ENCODE results near the gene CDH10.

Gene CDH10

DNA sequence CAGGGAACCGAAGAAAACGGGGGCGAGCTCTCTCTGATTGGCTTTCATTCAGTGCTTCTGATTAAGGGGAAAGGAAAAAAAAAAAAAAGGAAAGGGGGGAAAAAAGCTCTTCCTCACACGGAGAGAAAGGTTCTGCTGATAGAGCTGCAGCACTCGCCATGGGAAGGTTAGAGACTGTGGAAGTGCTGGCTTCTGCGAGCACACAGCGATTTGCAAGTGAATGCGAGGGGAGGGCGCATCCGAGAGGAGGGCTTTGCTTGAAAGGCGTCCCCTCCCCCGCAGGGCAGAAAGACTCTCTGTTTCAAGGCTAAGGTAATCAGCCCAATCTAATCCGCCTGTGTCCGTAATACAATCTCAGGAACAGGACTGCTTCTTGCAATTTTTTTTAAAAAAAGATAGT, at the start of gene CDH10:
Gene CDH10 (minus strand): TSS at position 218 of the 400 bp plus-strand sequence. CDS start 51,488 bp downstream, outside the sequence.
- DNase-seq: no peak

DNA sequence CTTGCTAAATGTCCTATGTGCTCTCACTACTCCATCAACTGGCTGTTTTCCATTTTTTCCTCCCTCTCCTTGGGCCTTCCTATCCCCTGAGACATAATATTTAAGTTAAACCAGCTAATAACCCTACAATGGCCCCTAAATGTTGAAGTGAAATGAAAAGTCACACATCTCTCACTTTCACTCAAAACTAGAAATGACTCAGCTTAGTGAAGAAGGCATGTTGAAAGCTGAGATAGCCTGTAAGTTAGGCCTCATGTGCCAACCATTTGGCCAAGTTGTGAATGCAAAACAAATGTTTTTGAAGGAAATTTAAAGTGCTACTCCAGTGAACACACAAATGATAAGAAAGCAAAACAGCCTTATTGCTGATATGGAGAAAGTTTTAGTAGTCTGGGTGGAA, 48.8 kb upstream of the CDH10 start:
- no peak for DNase-seq

DNA sequence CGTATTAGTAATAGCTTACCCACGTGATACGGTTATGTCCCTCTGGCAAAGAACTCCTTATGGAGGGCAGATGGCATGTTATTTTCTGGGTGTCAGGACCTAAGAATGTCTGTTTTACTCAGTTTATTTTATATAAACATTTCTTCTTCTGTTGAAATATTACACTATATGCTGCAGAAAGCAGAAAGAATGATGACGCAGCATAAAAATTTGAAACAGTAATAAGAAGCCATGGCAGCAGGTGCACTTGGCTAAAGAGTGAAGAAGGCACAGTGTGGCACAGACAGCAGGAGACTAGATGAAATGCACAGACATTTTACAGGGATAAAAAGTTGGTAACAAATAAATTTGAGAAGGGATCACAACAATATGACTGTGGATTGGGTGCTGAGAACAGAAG, 46.3 kb upstream of the CDH10 start:
- DNase-seq: no peak

DNA sequence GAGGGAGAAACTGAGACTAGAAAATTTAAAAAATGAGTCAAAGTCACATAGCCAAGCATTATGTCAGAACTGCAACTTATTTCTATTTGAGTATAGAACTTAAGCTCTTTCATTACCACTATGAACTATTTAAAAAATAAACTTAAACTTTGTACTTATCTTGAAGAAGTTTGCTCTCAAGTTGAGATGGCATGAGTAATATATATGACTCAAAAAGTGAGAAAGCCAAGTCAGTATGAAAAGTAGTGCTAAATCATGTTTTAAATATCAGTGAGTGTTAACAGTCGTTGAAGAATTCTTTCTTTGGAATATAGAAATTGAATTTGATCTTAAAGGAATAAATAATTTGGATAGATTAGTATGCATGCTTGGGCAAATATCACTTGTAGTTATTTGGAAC, 36.3 kb upstream of the CDH10 start:
- no peak for DNase-seq

DNA sequence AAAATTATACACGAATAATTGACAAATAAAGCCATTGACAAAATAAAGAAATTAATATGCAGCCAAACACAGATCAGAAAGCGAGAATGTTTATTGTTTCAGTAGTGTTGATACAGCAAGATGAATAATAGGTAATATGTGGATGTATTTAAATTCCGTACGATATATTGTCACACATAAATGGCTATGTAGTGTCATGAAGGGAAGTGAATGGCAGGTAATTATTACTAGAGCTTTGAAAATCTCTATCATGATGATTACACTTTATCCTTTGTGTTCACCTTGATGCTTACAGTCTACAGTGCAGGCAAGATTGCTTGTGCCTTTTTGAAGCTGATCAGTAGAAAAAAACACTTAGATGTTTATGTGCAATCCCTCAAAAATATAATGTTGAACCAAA, 23.3 kb upstream of the CDH10 start:
- no peak for DNase-seq

DNA sequence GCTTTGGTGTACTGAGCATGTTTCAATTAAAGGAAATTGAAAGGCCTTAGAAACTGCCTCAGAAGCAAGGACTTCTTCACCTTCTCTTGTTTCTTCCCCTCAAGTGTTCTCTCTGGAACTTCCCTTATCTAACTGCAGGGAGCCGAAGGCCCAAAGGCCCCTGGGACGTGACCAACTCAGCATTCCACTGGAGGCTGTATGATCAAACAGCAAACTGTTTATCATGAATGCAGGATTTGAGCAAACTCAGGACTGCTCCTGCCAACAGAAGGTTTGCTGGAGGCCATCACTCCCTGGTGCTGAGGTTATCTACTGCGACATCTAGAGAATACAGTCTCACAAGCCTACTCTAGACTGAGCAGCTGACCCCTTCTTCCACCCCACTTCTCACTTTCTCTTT, 4.8 kb upstream of the CDH10 start:
- DNase-seq: no peak

DNA sequence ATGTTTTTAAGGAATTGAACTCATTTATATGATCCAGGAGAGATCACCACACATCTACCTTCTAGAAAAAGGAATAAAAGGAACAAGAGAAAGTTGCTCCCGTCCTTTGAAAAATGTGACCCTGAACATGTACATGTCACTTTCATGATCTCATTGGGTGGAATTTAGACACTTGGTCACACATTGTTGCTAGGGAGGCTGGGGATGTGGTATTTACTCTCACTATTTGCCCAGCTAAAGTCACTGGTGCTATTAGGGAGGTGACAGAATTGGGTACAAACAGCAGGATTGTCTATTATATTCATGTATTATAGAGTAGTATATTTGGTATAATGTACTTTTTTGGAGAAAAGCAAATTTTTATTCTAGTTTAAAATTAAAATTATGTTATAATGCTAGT, 2.1 kb upstream of the CDH10 start:
- no peak for DNase-seq

DNA sequence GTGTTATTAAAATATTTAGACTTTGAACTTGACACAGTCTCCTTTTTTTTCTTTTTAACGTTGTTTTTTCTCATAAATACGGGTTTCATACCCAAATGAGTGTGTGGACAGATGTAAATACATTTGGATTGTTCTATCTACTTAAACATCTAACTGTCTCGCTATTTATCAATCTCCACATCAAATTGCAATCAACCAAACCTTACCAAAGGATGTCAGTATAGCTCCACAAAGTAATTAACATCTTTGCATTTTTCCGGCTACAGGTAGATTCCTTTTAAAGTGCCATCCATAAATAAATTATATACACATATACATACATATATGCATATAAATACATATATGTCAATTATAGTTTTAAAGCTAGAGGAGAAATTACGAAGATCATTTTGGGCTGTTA, 705 bp upstream of the CDH10 start:
- no peak for DNase-seq

DNA sequence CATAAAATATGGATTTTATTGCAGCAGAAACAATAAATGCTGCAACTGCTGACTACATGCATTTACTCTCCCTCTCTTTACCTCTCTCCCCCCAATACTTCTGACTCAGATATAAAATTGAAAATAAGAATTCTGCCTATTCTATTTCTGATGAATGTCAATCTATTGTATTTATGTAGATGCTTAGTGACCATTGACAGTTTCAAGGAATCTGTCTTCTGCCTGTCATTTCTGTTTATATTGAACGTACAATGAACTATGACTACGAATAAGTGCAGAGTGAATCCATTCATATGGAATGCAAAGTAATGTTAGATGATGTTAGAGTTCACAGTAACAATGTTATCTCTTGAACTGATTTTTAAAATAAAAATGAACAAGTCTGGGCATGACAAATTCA, 898 bp downstream of the CDH10 start:
- no peak for DNase-seq

DNA sequence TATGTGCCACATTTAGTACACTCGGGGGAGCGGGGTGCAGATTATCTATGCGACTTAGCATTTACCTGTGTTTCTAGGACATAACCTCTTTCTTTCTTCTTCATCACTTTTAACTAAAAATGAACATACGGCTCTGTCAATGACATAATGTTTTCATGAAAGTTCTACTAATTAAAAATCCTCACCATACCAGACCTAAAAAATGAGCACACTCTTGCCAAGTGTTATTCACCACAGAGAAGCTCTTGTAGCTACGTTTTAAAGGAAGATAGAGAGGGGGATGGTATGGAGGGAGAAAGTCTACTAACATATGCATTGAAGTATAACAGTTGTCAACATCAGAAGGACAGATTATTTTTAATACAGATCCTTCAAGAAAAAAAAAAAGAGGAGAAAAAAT, 1.6 kb downstream of the CDH10 start:
- DNase-seq: no peak

DNA sequence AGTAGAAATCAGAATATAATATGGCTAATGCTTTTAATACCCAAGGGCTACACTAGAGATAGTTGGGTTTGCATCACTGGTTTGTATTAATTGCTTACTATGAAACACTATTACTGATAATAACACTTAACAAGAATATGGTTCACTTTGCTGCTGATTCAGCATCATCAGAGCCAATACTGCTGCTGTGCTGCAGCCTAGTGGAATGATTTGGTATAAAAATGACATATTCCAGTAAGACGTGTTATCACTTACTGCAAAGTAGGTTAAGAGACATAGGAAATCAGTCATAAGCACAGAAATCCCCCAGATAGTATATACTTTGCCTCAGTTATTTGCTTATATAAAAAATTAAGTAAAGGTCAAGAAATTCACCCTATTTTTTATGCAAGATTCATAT, 2.8 kb downstream of the CDH10 start:
- DNase-seq: no peak

DNA sequence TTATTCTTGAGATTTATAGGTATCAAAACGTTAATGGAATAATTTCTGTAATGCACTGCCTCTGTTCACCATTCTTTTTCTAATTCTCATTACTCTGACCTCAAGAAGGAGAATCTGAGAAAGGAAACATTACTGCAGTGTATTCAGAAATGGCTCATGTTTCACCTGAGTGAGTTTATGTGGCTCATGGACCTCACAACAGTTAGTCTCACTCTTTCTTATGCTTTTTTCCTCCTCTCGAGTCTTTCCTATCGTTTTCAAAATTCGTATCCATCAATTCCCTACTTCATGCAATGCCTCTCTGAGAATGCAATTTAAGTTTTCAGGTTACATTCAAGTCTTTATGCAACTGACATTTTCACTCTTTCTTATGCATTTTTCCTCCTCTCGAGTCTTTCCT, 9.6 kb downstream of the CDH10 start:
- no peak for DNase-seq

DNA sequence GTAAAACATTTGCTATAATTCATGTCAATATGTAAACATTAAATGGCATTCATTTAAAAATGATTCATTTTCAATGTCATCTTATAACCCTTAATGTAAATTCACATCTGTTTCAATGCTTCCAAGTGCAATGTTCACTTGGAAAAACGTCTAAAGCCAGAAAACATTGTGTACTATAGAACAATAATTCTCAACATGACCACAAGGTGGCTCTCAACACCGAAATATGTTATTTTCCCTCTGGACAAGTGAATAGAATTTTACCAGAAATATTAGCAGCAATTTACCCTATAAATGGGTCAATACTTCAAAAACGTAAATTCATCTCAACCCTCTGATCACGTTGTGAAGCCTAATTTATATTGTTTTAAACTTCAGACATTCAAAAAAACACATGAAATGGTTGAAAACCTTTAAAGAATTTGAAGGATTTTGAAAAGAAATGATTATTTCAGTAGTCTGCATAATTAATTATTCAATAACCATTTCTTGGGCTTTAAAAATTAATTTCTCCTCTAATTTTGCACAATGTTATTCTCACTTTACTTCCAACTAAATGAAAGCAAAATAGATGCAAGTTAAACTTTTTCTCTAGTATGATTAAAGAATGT, 11.0 kb downstream of the CDH10 start:
- DNase-seq: no peak

DNA sequence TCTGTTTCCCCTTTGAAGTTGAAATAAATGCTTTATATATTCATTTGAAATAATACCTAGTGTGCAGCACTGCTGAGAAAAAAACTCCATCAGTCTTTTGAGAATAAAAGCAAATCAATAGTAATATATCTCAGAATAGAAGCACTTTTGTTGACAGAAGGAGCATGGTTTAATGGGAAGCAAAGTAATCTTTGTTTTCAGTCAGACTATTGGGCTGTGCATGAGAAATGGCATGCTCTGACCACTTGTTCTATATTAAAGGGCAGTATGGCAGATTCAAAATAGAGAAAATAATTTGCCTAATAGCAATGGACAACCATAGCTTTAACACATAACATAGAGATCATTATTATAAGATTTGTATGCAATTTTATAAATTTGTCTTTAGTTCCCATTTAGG, 12.4 kb downstream of the CDH10 start:
- no peak for DNase-seq

DNA sequence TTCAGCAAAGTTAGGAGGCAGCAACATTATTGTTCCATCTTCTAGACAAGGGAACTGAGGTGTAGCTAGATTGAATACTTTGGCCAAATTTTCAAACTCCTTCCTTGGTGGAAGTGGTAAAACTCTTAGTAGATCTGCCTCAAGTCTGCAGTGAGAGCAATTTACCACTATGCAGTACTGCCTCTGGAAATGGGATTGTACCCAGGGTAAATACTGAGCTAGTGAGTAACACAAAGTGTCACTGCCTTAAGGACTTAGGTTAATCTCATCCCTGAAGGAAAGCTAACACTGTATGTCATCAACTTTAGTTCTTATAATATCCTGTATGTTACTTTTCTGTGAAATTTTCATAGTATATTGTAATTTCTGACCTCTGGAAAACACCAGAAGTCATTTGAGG, 13.9 kb downstream of the CDH10 start:
- DNase-seq: no peak

DNA sequence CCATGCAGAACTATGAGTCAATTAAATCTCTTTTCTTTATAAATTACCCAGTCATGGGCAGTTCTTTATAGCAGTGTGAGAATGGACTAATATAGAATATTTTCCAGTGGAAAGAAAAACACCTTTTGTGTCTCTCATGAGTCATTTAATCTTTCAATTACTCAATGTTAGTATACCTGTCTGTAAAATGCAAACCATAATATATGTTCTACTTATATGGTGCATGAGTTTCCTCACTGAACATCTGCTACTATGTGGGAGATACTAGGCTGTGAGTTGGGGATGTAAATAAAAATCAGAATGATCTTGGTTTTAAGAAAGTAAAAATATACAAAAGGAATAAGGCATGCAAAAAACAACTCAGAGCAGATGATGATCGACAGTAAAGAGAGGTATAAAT, 15.0 kb downstream of the CDH10 start:
- DNase-seq: no peak

DNA sequence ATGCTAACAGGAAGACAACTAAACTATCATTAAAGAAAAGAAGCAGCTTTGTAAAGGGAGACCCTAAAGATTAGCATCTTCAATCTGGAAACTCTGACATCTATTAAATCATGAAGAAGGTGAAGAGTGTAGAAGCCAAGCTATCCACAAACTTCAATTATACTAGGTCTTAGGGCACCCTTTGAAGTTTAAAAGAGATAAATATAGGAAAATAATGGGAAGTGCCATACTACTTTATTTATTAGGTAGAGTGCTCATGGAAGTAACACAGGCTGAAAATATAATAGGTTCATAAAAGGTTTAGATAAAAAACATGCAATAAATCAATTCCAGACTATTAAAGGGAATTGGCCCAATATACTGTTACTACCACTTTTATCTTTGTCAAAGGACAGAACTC, 19.9 kb downstream of the CDH10 start:
- no peak for DNase-seq

DNA sequence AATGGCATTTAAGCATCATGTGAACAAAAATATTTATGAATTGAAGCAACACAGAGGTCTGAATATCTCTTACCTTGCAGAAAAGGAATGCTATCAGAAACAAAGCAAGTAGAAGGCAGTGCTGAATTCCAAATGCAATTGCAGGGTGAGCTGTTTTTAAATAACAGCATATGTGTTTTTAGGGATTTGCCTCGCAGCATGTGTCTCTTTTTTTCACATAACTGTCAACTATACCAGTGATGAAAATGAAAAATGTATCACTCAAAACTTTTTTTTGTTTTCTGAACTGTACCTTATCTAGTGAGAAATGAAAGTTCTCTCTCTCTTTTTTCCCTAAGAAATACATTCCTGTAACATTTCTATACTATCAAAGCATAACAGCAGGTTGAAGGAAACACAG, 21.2 kb downstream of the CDH10 start:
- no peak for DNase-seq

DNA sequence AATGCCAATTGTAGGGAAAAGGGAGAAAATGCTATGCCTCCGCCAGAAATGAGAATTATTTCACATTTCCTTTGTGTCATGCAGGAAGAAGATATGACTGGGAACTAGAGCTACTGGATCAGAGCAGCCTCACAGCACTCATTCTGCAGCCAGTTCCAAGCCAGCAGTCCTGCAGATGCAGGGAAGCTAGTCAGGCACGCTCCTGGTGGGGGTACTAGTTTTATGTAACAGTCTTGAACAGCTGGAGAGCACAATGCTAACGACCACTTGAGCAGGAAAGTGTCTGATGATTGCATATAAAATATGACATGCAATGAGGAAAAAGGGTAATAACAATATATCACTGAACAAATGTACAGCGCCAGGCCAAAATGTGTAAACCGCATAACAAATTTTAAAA, 21.7 kb downstream of the CDH10 start:
- DNase-seq: peak; percentile 28 to 44

DNA sequence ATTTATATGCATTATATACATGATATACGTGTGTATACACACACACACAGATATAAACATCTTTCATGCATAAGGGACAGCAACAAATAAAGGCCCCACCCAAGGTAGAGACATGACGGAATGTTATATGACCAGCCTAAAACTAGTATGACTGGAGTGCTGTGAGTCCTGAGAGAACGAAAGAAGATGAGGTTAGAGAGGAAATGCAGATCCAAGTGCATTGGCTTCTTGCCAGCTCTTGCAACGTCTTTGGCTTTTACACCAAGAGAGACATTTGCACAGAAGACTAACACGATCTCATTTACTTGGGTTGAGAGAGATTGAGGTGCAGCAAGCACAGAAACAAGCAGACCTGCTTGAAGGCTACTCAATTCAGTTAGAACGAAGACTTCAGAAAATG, 23.0 kb downstream of the CDH10 start:
- no peak for DNase-seq

DNA sequence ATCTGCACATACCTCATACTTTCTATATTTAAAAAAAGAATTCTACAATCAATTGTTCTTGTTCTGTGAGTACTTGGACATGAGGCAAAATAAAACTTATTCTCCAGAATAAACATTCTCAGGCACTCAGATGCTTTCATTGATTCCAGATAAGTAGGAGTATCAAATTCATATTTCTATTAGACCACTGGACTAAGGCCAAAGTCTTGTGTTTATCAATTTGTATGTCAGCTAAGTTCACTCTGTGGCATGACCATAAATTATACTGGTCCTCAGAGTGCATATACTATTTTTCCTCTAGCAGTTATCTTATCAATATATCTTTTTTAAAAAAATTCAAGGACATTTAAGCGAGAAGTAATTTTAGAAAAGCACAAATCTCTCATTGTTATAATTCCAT, 28.2 kb downstream of the CDH10 start:
- no peak for DNase-seq

DNA sequence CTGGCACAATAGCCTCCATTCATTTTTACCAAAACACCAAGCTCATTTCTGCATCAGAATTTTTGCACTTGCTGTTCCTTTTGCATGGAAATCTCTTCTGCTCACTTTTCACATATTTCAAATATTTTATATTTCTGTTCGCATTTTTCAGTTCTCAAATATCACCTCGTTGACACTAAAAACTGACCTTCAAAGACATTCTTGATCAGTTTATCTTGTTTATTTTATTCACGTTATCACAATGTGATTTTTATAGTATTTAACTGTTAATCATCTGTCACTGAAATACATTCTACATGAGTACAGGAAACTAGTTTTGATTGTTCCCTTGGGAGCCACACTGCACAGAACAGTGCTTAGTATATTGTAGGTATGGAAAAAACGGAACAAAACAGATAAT, 29.6 kb downstream of the CDH10 start:
- DNase-seq: no peak

DNA sequence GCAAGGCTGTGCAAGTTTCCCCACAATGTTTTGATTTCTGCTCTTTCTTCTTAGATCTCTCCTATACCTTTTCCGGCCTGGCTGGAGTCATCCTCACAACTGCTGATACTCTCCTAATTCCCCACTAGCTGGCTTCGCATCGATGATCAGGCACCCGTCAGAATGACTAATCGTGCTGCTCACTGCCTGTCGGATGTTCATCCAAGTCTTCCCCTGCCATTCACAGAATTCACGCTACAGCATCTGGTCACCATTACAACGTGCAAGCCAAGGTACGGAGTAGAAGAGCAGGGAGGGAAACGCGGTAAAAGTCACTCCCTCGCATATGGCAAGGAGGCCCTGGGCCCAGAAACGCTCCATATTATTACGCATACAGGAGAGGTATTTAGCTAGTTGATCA, 35.1 kb downstream of the CDH10 start:
- no peak for DNase-seq

DNA sequence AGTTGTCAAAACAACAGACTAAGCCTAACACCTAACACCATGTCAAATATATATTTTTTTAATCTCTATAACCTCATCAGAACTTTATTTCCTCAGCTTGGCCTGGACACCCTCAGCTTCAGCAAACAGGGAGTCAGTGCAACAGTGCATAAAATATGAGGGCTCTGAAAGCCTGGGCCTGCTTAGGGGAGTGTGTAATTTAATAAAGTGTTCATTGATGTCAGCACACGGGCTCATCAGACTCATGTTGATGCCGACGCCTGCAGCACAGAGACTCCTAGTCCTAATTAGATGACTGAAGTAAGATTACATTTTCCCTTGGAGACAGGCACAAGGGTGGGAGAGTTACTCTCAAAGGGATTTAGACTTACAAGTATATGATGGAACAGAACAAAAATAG, 37.8 kb downstream of the CDH10 start:
- DNase-seq: no peak

DNA sequence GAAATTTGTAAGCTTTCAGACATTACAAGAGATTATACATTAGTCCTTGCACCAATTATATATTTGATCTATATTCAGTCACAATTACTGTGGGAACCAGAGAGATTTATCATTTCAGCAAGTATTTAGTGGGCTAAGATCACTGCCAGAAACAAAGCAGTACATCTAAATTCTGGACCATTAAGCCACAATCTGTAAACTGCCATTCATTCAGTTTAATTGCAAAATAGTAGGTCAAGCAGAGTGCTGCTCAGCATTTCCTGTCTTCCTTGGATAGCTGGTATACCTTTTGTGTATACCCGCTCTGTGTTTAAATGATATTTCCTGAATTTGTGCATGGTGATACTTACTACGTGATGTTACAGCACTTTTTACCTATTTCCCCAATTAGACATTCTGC, 42.6 kb downstream of the CDH10 start:
- no peak for DNase-seq

DNA sequence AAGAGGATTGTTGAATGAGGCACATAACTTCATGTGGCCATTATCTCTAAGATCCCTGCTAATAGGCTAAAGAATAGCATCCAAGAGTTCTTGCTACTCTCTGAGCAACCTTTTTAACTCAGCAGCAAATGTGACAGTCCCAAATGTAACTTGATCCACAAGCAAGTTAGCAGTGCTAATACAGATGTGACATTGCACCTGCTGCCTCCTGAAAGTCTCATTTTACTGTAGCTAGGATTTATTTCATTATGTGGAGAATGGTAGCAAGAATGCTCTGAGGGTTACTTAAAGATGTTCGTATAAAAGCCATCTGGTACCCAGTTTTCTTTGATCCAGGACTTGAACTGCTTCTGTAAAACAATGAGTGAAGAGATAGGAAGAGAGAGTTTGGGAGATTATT, 45.8 kb downstream of the CDH10 start:
- DNase-seq: no peak

Measured in NCI-H187 (cell line).